ENCODE measurements around the gene ELP4.

DNA sequence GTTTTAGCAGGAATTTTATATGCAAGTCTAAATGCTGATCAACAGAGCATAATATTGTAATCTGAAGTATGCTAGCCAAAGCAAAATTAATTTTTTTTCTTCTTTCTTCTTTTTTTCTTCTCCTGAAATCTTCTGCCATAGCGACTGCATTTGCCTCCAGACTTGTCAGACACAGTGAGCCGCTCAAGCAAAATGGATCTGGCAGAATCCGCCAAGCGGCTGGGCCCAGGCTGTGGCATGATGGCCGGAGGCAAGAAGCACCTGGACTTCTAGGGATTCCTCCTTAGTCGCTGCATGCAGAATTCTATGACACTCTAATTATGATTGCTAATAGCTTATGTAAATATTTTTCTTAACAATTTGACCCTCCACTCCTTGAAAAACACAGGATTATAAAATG is 273.7 kb downstream of the ELP4 start:
- TF ChIP-seq GATA3 (IDR thresholded peaks at IDR 0.05; ENCODE audit: low read depth, low read length) (no peak), GATA2 (IDR thresholded peaks at IDR 0.05; ENCODE audit: low read depth, low read length) (no peak)

All from SH-SY5Y (cell line).